PC-9 (cell line): ENCODE measurements around the gene DNAJC13. TPM values are rescaled to one million over a fixed set of nuclear protein-coding genes. Genes with fewer than 3 reads are reported as not detected.
"Not testable (repeated sequence)": the region's sequence is repeated elsewhere in the genome, so short reads cannot be mapped to it uniquely, and the experiment has no call there.

Experiments
- BruUV-seq: library from RNA; stranded (reverse); fragments of 400-500 nt; replicated peaks from 2 replicates; lab custom pipeline; 2021; lab: Mats Ljungman, UMichigan
- CTCF ChIA-PET: fragments of 300-600 bp; sonication (Branson Sonifier 250); formaldehyde crosslinking; loops from one replicate; lab custom pipeline; 2022; ENCODE audit warnings: antibody characterized with exemption; lab: Charles Lee
- POLR2A ChIA-PET: fragments of 300-600 bp; sonication (Branson Sonifier 250); formaldehyde crosslinking; loops from one replicate; lab custom pipeline; 2022; ENCODE audit warnings: antibody characterized with exemption; ENCODE audit not compliant: unreplicated experiment; lab: Charles Lee
- DNase-seq, 2 experiments: peaks; one replicate each; pipeline versions ENCODE4 v3.0.0 to v3.0.0-alpha.2; 2015 to 2022; ENCODE audit warnings: mixed read lengths in 1 of 2
- H2AFZ ChIP-seq: fragments of 200-600 bp; sonication (generic); 2 replicates; pipeline ENCODE4 v1.8.1; 2017; ENCODE audit warnings: antibody characterized with exemption
- H3F3A ChIP-seq: fragments of 200-600 bp; sonication (generic); 2 replicates; pipeline ENCODE4 v1.8.1; 2017; ENCODE audit warnings: antibody characterized with exemption, mild to moderate bottlenecking, low read depth; ENCODE audit not compliant: insufficient read depth
- H3K27ac ChIP-seq: fragments of 200-600 bp; sonication (generic); 2 replicates; pipeline ENCODE4 v1.6.1; 2016; ENCODE audit warnings: mixed run types
- H3K27me3 ChIP-seq: fragments of 200-600 bp; sonication (generic); 2 replicates; pipeline ENCODE4 v1.6.1; 2016; ENCODE audit warnings: low read depth, mixed run types; ENCODE audit not compliant: insufficient read depth
- H3K36me3 ChIP-seq: fragments of 200-600 bp; sonication (generic); 2 replicates; pipeline ENCODE4 v1.6.1; 2016; ENCODE audit warnings: low read depth, mixed run types
- H3K4me1 ChIP-seq: fragments of 200-600 bp; sonication (generic); replicated peaks from 2 replicates; pipeline ENCODE4 v1.6.1; 2016; ENCODE audit warnings: mixed run types; ENCODE audit not compliant: insufficient read depth
- H3K4me2 ChIP-seq: fragments of 200-600 bp; sonication (generic); 2 replicates; pipeline ENCODE4 v1.6.1; 2017; ENCODE audit warnings: mixed run types
- H3K4me3 ChIP-seq: fragments of 200-600 bp; sonication (generic); 2 replicates; pipeline ENCODE4 v1.6.1; 2016; ENCODE audit warnings: mixed run types
- H3K79me2 ChIP-seq: fragments of 200-600 bp; sonication (generic); 2 replicates; pipeline ENCODE4 v1.6.1; 2017; ENCODE audit warnings: low read depth, mixed run types
- H3K9me2 ChIP-seq: fragments of 200-600 bp; sonication (generic); 2 replicates; pipeline ENCODE4 v1.8.1; 2017; ENCODE audit warnings: mild to moderate bottlenecking; ENCODE audit not compliant: insufficient read depth
- H3K9me3 ChIP-seq: fragments of 200-600 bp; sonication (generic); 2 replicates; pipeline ENCODE4 v1.8.1; 2016; ENCODE audit warnings: low read depth; ENCODE audit not compliant: insufficient read depth
- H4K20me1 ChIP-seq: fragments of 200-600 bp; sonication (generic); 2 replicates; pipeline ENCODE4 v1.8.1; 2017; ENCODE audit not compliant: insufficient read depth
- EZH2 ChIP-seq: fragments of 200-600 bp; sonication (generic); IDR thresholded peaks from 2 replicates; pipeline ENCODE4 v1.8.0; 2017; ENCODE audit warnings: antibody characterized with exemption, low read depth
- intact Hi-C: fragments of 100-400 bp; cut with micrococcal nuclease; formaldehyde crosslinking; loops from one replicate; pipeline ENCODE4 v1.10.0; 2022; ENCODE audit not compliant: unreplicated experiment
- total RNA-seq: library from RNA; stranded (reverse); gene quantifications from 2 replicates; pipeline ENCODE4 v1.2.3, GENCODE V29; 2021
- TF ChIP-seq, protein P1 (sequence below): fragments of 200-600 bp; sonication (generic); conservative IDR thresholded peaks from 2 replicates; pipeline ENCODE4 v1.6.1; 2017; ENCODE audit warnings: mixed run types, antibody characterized with exemption, mild to moderate bottlenecking, moderate library complexity

Gene DNAJC13
- total RNA-seq, 1 experiment from 2014 or later: 56.6 TPM

DNA sequence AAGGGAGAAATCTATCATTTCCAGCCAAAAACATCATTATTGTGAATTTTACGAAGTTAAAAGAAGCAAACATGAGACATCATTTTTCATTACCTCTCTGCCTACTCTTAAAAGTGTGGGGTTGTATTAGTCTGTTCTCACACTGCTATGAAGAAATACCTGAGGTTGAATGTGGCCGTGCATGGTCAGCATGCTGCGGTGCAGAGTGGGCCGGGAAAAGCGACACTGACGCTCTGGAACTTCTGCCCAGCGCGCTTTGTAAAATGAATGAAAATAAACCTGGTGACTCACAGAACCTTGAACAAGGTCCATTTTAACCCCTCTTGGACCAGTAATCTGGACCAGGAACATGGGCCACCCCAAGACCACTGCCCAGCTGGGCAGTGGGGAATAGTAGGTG is 31.0 kb upstream of the DNAJC13 start:
- H3K27ac ChIP-seq: no peak overlapping the region
- ChIA-PET POLR2A (no interaction called here), CTCF (no interaction called here)
- H3K4me1 ChIP-seq: no peaks in the 10 kb centered on the region
- H3F3A ChIP-seq: no peaks in the 10 kb centered on the region
- no peaks in the 10 kb centered on the region for H3K79me2 ChIP-seq
- H3K4me2 ChIP-seq: no peak overlapping the region
- H3K9me3 ChIP-seq: no peaks in the 10 kb centered on the region
- no peaks in the 10 kb centered on the region for H4K20me1 ChIP-seq
- intact Hi-C loops: no loop called here
- no peak overlapping the region for H2AFZ ChIP-seq
- TF ChIP-seq EZH2: no peak
- TF ChIP-seq, protein P1, sequence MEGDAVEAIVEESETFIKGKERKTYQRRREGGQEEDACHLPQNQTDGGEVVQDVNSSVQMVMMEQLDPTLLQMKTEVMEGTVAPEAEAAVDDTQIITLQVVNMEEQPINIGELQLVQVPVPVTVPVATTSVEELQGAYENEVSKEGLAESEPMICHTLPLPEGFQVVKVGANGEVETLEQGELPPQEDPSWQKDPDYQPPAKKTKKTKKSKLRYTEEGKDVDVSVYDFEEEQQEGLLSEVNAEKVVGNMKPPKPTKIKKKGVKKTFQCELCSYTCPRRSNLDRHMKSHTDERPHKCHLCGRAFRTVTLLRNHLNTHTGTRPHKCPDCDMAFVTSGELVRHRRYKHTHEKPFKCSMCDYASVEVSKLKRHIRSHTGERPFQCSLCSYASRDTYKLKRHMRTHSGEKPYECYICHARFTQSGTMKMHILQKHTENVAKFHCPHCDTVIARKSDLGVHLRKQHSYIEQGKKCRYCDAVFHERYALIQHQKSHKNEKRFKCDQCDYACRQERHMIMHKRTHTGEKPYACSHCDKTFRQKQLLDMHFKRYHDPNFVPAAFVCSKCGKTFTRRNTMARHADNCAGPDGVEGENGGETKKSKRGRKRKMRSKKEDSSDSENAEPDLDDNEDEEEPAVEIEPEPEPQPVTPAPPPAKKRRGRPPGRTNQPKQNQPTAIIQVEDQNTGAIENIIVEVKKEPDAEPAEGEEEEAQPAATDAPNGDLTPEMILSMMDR: no peak
- BruUV-seq: no TSS peak
- H3K36me3 ChIP-seq: no peaks in the 10 kb centered on the region
- H3K27me3 ChIP-seq: no peaks in the 10 kb centered on the region
- H3K4me3 ChIP-seq: no peak overlapping the region
- H3K9me2 ChIP-seq: no peaks in the 10 kb centered on the region
- no peak for DNase-seq

DNA sequence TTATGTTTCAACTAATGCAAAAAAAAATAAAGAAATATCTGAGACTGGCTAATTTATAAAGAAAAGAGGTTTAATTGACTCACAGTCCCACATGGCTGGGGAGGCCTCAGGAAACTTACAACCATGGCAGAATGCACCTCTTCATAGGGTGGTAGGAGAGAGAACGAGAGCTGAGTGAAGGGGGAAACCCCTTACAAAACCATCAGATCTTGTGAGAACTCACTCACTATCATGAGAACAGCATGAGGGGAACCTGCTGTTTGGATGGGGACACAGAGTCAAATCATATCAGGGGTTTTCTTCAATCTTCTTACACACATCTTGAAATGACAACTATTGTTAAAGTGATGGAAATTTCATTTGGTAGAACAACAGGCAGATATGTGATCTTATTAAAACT is 24.6 kb upstream of the DNAJC13 start:
- BruUV-seq, H3K9me2 ChIP-seq, H4K20me1 ChIP-seq, H3K4me1 ChIP-seq, H3F3A ChIP-seq, H3K9me3 ChIP-seq, intact Hi-C loops, H3K27ac ChIP-seq, H3K36me3 ChIP-seq, POLR2A ChIA-PET, H3K79me2 ChIP-seq, DNase-seq, H3K27me3 ChIP-seq, H3K4me3 ChIP-seq, H2AFZ ChIP-seq, H3K4me2 ChIP-seq: not testable (repeated sequence)
- CTCF ChIA-PET: interaction anchor here (0.6 to 0.7 kb wide), 2 partner anchors 40 to 248 kb away, joined by 3 to 5 read pairs; no protein-coding TSS in a partner anchor

DNA sequence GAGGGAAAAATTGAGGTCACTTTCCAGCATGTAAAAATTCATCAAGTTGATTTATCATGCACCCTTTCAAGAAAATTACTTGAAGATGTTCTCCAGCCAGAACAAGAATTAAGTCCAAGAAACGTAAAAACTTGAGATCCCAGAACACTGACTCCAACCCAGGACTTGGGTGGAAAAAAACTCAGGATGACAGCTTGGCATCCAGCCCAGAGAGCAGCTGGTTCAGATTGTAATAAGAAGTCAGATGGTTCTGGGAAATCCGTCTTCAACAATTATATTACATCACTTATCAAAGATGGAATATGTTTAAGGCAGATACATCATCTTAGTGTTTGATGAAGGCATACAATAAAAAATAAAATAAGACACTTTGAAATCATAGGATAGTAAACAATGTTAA is 23.0 kb upstream of the DNAJC13 start:
- Histone ChIP-seq H3K4me2 (no peak overlapping the region), H3K9me2 (no peaks in the 10 kb centered on the region), H2AFZ (no peak overlapping the region), H3K4me1 (no peaks in the 10 kb centered on the region), H3K9me3 (no peaks in the 10 kb centered on the region), H3F3A (no peaks in the 10 kb centered on the region), H4K20me1 (no peaks in the 10 kb centered on the region), H3K27me3 (no peaks in the 10 kb centered on the region), H3K36me3 (no peaks in the 10 kb centered on the region), H3K27ac (no peak overlapping the region), H3K79me2 (no peaks in the 10 kb centered on the region), H3K4me3 (no peak overlapping the region)
- intact Hi-C loops: no loop called here
- no TSS peak for BruUV-seq
- DNase-seq: no peak
- no peak for TF ChIP-seq EZH2
- TF ChIP-seq, protein P1: no peak
- CTCF ChIA-PET: no interaction called here
- POLR2A ChIA-PET: interaction anchor here (0.5 kb wide), 1 partner anchor 149 kb away, joined by 3 read pairs; no protein-coding TSS in a partner anchor

DNA sequence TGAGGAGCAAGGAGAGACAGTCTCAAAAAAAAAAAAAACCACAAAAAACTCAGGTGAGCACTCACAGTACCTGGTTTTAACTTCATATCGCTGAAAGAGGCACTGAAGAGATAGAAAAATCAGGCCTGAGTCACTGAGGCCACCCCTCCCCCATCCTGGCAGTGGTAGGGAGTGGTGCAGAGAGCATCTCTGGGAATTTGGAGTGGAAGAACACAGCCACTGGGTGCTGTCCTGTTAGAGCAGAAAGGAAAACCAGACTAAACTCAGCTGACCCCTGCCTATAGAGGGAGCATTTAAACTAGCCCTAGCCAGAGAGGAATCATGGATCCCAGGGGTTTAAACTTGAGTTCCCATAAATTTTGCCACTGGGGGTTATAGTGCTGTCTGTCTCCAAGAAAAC is 22.2 kb upstream of the DNAJC13 start:
- TF ChIP-seq, protein P1: no peak
- TF ChIP-seq EZH2: no peak
- Histone ChIP-seq H4K20me1 (no peaks in the 10 kb centered on the region), H3K4me1 (no peaks in the 10 kb centered on the region), H3K79me2 (no peaks in the 10 kb centered on the region), H3K4me2 (no peak overlapping the region), H3F3A (no peaks in the 10 kb centered on the region), H3K27ac (no peak overlapping the region), H2AFZ (no peak overlapping the region), H3K9me3 (no peaks in the 10 kb centered on the region), H3K36me3 (no peaks in the 10 kb centered on the region), H3K27me3 (no peaks in the 10 kb centered on the region), H3K4me3 (no peak overlapping the region), H3K9me2 (no peaks in the 10 kb centered on the region)
- BruUV-seq: no TSS peak
- POLR2A ChIA-PET: no interaction called here
- intact Hi-C loops: loop anchor here (5.0 kb wide), 1 partner anchor 603 kb away; no protein-coding TSS in a partner anchor
- CTCF ChIA-PET: no interaction called here
- DNase-seq: no peak
